Measurements from ENCODE around the gene ZNF880. TPM values are rescaled to one million over a fixed set of nuclear protein-coding genes. Genes with fewer than 3 reads are reported as not detected.

ZNF880 gene
- total and polyA plus RNA-seq, 2 of the 8 experiments (the other 6 are each of a cell fraction or from before 2014, with no cell fraction given): 11.4 to 25.9 TPM

GRCh38 chr19:52415711-52416110 is 46.0 kb downstream of the ZNF880 start:
- Histone ChIP-seq H3K27ac (ENCODE audit: low read depth, low read length) (no peak overlapping the region), H3K14ac (ENCODE audit: insufficient read length) (no peak overlapping the region), H3K36me3 (ENCODE audit: control insufficient read depth in 2 of 4, insufficient read depth in 4 of 4, low read length in 3 of 4) (peaks cover 0 to 17% (median 0%) of the 10 kb centered on the region in 4 experiments; a peak in 5 of 8 replicates), H2BK12ac (ENCODE audit: low read depth, low read length) (no peak overlapping the region), H2AFZ (ENCODE audit: low read length) (no peak overlapping the region), H3K79me1 (ENCODE audit: low read depth, low read length) (no peaks in the 10 kb centered on the region), H2BK15ac (ENCODE audit: low read length) (no peak overlapping the region), H2BK20ac (ENCODE audit: low read length) (no peak overlapping the region), H2BK120ac (replicated peaks; ENCODE audit: low read depth, low read length) (no peak overlapping the region), H4K5ac (ENCODE audit: insufficient read length, low read depth, low read length) (no peak overlapping the region), H3K4me2 (ENCODE audit: insufficient read depth in 1 of 2, low read depth in 2 of 2, low read length in 2 of 2) (no peak overlapping the region), H3K18ac (ENCODE audit: extremely low read depth, low read length) (no peak overlapping the region), H3K56ac (replicated peaks; ENCODE audit: insufficient read length, low read depth, low read length) (no peak overlapping the region), H3K9me3 (ENCODE audit: insufficient read depth in 2 of 2, low read depth in 1 of 2, low read length in 1 of 2) (peaks cover 63 to 79% of the 10 kb centered on the region in 2 experiments), H3K4me1 (replicated peaks in 1 of 4; ENCODE audit: control insufficient read depth in 3 of 4, insufficient read depth in 4 of 4, low read length in 3 of 4) (no peaks in the 10 kb centered on the region), H3K4ac (replicated peaks; ENCODE audit: insufficient read length, low read depth, low read length) (no peak overlapping the region), H4K20me1 (replicated peaks in 1 of 2; ENCODE audit: control insufficient read depth in 1 of 2, insufficient read depth in 2 of 2, low read length in 2 of 2) (no peaks in the 10 kb centered on the region), H3K4me3 (ENCODE audit: extremely low read depth in 1 of 4, insufficient read depth in 2 of 4, low read depth in 3 of 4, low read length in 4 of 4) (no peak overlapping the region), H3K23me2 (ENCODE audit: low read depth, low read length) (no peaks in the 10 kb centered on the region), H2BK5ac (ENCODE audit: low read depth, low read length) (no peak overlapping the region), H3K79me2 (ENCODE audit: control insufficient read depth in 1 of 2, insufficient read depth in 2 of 2, low read length in 2 of 2) (no peaks in the 10 kb centered on the region), H3K27me3 (replicated peaks in 1 of 4; ENCODE audit: control insufficient read depth in 3 of 4, extremely low read depth in 1 of 4, insufficient read depth in 3 of 4, low read length in 3 of 4) (no peaks in the 10 kb centered on the region), H4K8ac (ENCODE audit: extremely low read depth, insufficient read depth, low read length) (no peak overlapping the region), H4K91ac (replicated peaks; ENCODE audit: insufficient read length, low read length) (no peak overlapping the region), H3K23ac (ENCODE audit: insufficient read length) (no peak overlapping the region), H3K9ac (replicated peaks in 1 of 4; ENCODE audit: extremely low read depth in 1 of 4, low read depth in 3 of 4, low read length in 3 of 4) (no peak overlapping the region), H2AK5ac (ENCODE audit: low read depth, low read length) (no peak overlapping the region)
- FAIRE-seq (no peak), DNase-seq (ENCODE audit: low read depth in 1 of 2, low spot score in 2 of 2) (no peak)
- ChIA-PET CTCF (ENCODE audit: partially characterized antibody) (interaction anchor here (0.9 kb wide), 1 partner anchor 12 kb away, joined by 3 read pairs; no protein-coding TSS in a partner anchor), POLR2A (ENCODE audit: partially characterized antibody) (no interaction called here)
- TF ChIP-seq TAF1 (IDR thresholded peaks at IDR 0.05; ENCODE audit: low read depth, low read length) (no peak), SP2 (IDR thresholded peaks at IDR 0.05; ENCODE audit: low read length) (no peak), TCF12 (IDR thresholded peaks at IDR 0.05; ENCODE audit: low read depth, low read length) (no peak), ZNF274 (IDR thresholded peaks at IDR 0.05; ENCODE audit: borderline replicate concordance, extremely low read depth, low read length) (peak; percentile 51; the same call in 1 of the 2 replicates), HDAC6 (IDR thresholded peaks at IDR 0.05; ENCODE audit: low read depth, low read length) (no peak)
- TF ChIP-seq, protein P1, sequence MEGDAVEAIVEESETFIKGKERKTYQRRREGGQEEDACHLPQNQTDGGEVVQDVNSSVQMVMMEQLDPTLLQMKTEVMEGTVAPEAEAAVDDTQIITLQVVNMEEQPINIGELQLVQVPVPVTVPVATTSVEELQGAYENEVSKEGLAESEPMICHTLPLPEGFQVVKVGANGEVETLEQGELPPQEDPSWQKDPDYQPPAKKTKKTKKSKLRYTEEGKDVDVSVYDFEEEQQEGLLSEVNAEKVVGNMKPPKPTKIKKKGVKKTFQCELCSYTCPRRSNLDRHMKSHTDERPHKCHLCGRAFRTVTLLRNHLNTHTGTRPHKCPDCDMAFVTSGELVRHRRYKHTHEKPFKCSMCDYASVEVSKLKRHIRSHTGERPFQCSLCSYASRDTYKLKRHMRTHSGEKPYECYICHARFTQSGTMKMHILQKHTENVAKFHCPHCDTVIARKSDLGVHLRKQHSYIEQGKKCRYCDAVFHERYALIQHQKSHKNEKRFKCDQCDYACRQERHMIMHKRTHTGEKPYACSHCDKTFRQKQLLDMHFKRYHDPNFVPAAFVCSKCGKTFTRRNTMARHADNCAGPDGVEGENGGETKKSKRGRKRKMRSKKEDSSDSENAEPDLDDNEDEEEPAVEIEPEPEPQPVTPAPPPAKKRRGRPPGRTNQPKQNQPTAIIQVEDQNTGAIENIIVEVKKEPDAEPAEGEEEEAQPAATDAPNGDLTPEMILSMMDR (IDR thresholded peaks at IDR 0.05; ENCODE audit: control extremely low read depth in 1 of 3, insufficient read depth in 1 of 3, low read depth in 1 of 3, low read length in 3 of 3): no peak
- 92% methylated on average over 5 of the region's 5 CpGs; no CpG with 5 or more reads in 1 of the 2 experiments for WGBS, 2 experiments (ENCODE audit: extremely low coverage in 1 of 2, insufficient coverage in 1 of 2, insufficient read length in 1 of 2, insufficient replicate concordance in 2 of 2, low coverage in 1 of 2, low lambda C conversion rate in 2 of 2, missing lambda C conversion rate in 1 of 2)

Measured in H1 (cell line).